NT2/D1 (cell line): ENCODE results near the gene PACC1.

Source experiments
- YY1 ChIP-seq: IDR thresholded peaks from 2 replicates; pipeline ENCODE4 v1.6.1; 2011; ENCODE audit not compliant: insufficient read length, insufficient read depth
- ZNF274 ChIP-seq: IDR thresholded peaks from 2 replicates; pipeline ENCODE4 v1.6.1; 2011; ENCODE audit warnings: mild to moderate bottlenecking, low read depth, low read length

DNA sequence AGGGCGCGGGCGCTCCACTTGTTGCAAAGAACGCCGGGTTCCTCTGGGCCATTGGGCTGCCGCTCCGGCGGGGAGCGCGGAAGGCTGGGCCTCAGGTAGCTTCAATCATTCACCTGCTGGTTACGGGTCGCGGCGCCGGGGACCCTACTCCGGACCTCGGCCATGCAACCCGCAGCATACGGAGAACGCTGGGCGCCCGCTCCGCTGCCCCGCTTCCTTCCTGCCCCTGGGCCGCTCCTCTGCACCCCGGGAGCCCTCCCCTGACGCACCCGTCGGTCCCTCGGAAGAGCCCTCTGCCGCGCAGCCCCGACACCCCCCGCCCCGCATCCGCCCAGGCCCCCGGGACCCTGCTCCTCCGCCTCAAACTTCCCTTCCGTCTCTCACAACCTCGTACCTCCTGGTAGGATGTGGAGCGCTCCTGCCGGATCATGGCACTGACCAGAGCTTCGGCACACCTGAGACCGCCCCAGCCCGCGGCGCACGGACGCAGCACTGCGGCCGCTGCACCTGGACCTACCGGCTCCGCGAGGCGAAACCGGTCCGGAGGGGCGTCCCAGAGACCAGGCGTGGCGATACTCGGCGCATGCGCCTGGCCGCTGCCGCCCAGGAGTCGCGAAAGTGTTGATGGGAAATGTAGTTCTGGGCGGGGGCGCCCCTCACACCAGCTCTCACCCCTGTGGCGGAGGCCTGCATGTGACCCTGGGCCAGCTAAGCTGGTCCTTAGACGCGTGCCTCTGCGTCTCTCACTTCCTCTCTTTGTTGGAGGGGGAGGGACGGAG lies at the start of gene PACC1:
- no peak for TF ChIP-seq ZNF274
- TF ChIP-seq YY1: no peak
